AG09319 (cell line): Measurements from ENCODE around the gene RPRD1B.

ENCODE experiments used
- DNase-seq: peaks from one replicate; pipeline ENCODE4 v3.0.0-alpha.2; 2010; ENCODE audit warnings: low read depth; ENCODE audit errors: extremely low read depth
- TF ChIP-seq, protein P1 (sequence below): IDR thresholded peaks from 2 replicates; pipeline ENCODE4 v1.5.1; 2011; ENCODE audit warnings: low read depth, mild to moderate bottlenecking, inconsistent platforms, low read length, moderate library complexity

Gene RPRD1B

DNA sequence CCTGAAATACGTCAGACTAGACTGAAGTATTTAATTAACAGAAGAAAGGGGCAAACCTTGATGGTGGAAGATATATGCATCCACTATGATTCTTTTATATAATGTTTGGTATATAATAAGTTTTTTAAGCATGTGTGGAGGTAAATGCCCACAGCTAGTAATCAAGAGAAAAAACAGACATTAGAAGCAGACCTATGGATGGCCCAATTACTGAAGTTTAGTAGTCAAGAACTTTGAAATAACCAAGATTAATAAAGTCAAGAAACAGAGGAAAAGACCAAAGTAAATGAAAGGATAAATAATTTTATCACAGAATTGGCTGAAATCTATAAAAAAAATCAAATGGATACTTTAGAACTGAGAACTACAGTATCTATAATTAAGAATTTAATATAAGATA lies 15.6 kb upstream of the RPRD1B start:
- TF ChIP-seq, protein P1, sequence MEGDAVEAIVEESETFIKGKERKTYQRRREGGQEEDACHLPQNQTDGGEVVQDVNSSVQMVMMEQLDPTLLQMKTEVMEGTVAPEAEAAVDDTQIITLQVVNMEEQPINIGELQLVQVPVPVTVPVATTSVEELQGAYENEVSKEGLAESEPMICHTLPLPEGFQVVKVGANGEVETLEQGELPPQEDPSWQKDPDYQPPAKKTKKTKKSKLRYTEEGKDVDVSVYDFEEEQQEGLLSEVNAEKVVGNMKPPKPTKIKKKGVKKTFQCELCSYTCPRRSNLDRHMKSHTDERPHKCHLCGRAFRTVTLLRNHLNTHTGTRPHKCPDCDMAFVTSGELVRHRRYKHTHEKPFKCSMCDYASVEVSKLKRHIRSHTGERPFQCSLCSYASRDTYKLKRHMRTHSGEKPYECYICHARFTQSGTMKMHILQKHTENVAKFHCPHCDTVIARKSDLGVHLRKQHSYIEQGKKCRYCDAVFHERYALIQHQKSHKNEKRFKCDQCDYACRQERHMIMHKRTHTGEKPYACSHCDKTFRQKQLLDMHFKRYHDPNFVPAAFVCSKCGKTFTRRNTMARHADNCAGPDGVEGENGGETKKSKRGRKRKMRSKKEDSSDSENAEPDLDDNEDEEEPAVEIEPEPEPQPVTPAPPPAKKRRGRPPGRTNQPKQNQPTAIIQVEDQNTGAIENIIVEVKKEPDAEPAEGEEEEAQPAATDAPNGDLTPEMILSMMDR = no peak
- no peak for DNase-seq

DNA sequence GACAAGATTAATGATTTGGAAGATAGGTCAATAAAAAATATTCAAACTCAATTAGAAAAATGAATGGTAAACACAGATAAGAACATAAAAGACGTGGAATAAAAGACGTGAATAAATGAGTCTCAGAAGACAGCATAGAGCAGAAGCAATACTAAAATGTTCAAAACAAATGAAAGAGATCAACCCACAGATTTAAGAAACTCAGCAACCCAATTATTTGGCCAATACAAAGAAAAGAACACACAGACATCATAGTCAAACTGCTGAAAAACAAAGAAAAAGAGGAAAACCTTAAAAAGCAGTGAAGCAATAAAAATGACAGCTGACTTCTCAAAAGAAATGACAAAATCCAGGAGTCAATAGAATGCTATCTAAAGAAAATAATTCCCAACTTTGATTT lies 15.2 kb upstream of the RPRD1B start:
- no peak for DNase-seq
- TF ChIP-seq, protein P1 = no peak

DNA sequence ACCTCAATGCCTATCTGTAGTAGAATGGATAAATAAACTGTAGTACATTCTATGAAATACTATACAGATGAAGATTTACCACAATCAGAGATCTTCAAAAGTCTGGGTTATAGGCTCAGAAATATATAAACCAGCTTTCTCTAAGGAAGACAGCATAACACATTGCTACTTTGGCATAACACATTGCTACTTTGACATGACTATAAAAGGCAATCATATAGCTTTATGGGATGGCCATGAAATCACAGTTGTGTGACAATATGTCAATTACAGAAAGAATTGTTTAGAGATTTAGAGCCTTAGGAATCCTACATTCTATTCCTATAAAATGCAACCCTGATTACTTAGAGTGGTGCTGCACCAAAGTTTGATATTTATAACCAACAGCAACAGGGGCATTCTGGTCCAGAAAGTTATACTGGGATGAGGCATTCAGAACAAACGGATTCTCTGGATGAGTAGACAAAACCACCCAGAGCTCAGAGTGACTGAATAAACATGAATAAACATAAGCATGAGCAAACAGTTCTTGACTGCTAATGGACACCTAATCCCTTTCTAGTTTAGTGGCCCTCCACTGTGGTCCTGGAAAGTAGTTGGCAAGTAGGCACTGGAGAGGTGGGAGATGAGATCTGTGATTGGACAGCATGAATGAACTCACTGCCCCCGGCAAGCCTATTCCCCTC lies 12.3 kb upstream of the RPRD1B start:
- TF ChIP-seq, protein P1 = no peak
- DNase-seq = no peak

DNA sequence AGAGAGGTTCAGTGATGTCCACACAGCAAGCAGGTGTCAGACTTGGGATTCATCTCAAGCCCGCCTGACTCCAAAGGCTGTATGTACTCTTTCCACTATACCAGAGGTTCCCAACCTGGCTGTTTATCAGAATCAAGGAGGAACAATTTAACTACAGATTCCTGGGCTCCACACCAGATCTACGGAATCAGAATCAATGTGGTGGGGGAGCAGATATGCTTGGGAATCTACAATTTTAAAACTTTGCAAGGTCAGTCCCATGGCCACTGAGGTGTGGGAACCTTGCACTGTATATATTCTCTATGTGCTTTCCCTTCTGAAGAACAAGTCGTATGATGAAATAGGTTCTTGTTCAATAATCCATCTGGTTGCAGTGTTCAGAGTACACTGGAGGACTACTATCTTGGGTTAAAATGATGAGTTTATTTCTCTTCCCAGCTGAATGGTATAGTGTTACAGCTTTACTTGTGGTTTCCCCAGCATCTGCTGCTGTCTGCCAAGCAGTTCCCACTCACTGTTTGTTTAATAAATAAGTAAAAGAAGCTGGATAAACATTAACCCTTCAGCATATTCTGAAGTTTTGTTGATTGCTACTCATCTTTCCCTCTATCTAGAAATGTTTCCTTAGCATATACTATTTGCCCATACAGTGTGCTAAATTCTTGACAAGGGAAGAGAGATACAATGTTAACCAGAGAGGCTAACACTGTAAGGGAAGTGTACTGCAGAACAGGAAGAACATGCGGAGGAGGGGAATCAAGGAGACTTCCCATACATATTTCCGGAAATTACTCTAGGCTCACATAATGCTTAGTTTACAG lies 10.2 kb upstream of the RPRD1B start:
- TF ChIP-seq, protein P1 = no peak
- DNase-seq = peak; percentile 83

DNA sequence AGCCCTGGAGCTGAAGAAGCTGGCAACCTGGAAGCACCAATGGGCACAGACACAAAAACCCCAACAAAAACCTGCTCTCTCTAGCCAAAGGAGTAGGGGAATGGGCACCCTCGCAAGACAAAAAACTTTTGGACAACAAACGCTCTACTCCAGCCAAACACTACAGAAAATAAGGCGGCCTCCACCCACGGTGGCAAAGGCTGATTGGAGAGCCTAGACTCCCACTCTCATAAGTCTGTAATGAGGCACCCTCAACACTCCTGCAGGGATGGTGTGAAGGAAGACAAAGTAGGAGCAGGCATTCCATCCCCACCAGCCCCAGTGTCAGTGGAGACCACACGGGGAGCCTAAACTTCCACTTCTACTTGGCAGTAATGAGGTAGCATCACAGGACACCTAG lies 9.1 kb upstream of the RPRD1B start:
- DNase-seq = no peak

DNA sequence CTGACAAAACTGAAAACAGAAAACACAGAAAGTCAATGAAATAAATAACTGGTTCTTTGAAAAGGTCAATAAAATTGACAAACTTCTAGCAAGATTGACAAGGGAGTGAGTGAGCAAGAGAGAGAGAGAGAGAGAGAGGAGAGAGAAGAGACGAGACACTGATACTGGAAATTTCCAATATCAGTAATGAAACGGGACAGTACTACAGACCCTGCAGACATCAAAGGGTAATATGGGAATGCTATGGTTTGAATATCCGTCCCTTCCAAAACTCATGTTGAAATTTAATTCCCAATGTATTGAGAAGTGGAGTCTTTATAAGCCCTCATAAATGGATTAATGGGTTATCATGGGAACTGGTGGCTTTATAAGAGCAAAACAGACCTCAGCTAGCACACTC lies 4.1 kb upstream of the RPRD1B start:
- TF ChIP-seq, protein P1 = no peak
- DNase-seq = no peak

More for the DNA sequence above, 9.1 kb upstream of the RPRD1B start:
- TF ChIP-seq, protein P1 = no peak

DNA sequence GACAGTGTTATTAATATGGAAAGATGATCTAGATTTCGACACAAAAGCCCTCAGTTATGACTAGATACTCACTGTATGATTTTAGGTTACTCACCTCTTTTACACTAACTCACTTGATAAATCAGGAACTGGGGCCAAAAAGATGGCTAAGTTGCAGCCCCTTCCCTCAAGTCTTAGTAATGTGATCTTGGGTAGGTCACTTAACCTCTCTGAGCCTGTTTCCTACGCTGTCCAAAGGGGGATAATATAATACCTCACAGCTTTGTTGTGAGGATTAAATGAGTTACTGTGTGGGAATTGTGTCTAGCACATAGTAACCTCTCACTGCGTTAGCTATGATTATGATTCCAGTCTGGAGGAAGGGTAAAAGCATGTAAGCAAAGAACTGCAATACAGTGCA lies 1.6 kb upstream of the RPRD1B start:
- TF ChIP-seq, protein P1 = no peak
- no peak for DNase-seq
